T-helper 17 cell (primary cell): ENCODE measurements around the gene CPSF4. TPM values are rescaled to one million over a fixed set of nuclear protein-coding genes. Genes with fewer than 3 reads are reported as not detected.
"Not testable (repeated sequence)": the region's sequence is repeated elsewhere in the genome, so short reads cannot be mapped to it uniquely, and the experiment has no call there.

Experiments used
- ATAC-seq: fragments of 150-1000 bp; cut with Tn5 transposase; 2 replicates; pipeline ENCODE4 v1.10.0; 2021; ENCODE audit warnings: mild to moderate bottlenecking, moderate library complexity
- DNase-seq, 3 donors: peaks; one replicate each; pipeline versions ENCODE4 v3.0.0 to v3.0.0-alpha.2; 2020 to 2021
- H3K9me3 ChIP-seq: one replicate; pipeline ENCODE4 v1.7.0; 2013; ENCODE audit warnings: low read length, mild to moderate bottlenecking; ENCODE audit not compliant: control insufficient read depth, poor library complexity, severe bottlenecking
- H3K27ac Mint-ChIP-seq: one replicate; pipeline ENCODE4 v1.8.0; 2022; ENCODE audit warnings: mild to moderate bottlenecking, moderate library complexity, mixed read lengths
- H3K27me3 Mint-ChIP-seq: one replicate; pipeline ENCODE4 v1.8.0; 2022; ENCODE audit warnings: mixed read lengths
- H3K36me3 Mint-ChIP-seq: one replicate; pipeline ENCODE4 v1.8.0; 2022; ENCODE audit warnings: low read depth, mixed read lengths
- H3K4me1 Mint-ChIP-seq: one replicate; pipeline ENCODE4 v1.8.0; 2022; ENCODE audit warnings: mild to moderate bottlenecking, mixed read lengths
- H3K4me3 Mint-ChIP-seq: one replicate; pipeline ENCODE4 v1.8.0; 2022; ENCODE audit warnings: mild to moderate bottlenecking, moderate library complexity, mixed read lengths
- total RNA-seq, 4 donors: library from RNA in 2 of 4; stranded (reverse) in 2 of 4; gene quantifications; one replicate each; pipeline ENCODE4 v1.2.3 and lab custom pipeline; 2022 to 2026

The CPSF4 gene
- total RNA-seq, 2 donors from 2014 or later, result 35.0 to 42.9 TPM

- Mint-ChIP-seq H3K4me1 (peaks cover 27% of the 10 kb centered on the region), H3K27me3 (no peaks in the 10 kb centered on the region), H3K36me3 (peaks cover 11% of the 10 kb centered on the region), H3K27ac (peak overlapping the region; percentile 85), H3K4me3 (no peak overlapping the region)
- no peaks in the 10 kb centered on the region for H3K9me3 ChIP-seq
- DNase-seq, result no peak
- ATAC-seq, result no peak
Observed at GRCh38 chr7:99399597-99399996, 39.1 kb upstream of the CPSF4 start.

GRCh38 chr7:99402854-99403253 lies 35.9 kb upstream of the CPSF4 start:
- Mint-ChIP-seq H3K27me3 (no peaks in the 10 kb centered on the region), H3K36me3 (peaks cover 9% of the 10 kb centered on the region), H3K27ac (peak overlapping the region; percentile 65), H3K4me1 (peaks cover 33% of the 10 kb centered on the region), H3K4me3 (no peak overlapping the region)
- no peak for DNase-seq
- no peaks in the 10 kb centered on the region for H3K9me3 ChIP-seq
- no peak for ATAC-seq

- Mint-ChIP-seq H3K27me3 (no peaks in the 10 kb centered on the region), H3K4me3 (no peak overlapping the region), H3K4me1 (peaks cover 32% of the 10 kb centered on the region), H3K27ac (peak overlapping the region; percentile 65), H3K36me3 (peaks cover 8% of the 10 kb centered on the region)
- H3K9me3 ChIP-seq, result no peaks in the 10 kb centered on the region
- ATAC-seq (no peak), DNase-seq (no peak)
Observed at GRCh38 chr7:99403764-99404163, 35.0 kb upstream of the CPSF4 start.

GRCh38 chr7:99404235-99404976 lies 34.3 kb upstream of the CPSF4 start:
- no peaks in the 10 kb centered on the region for H3K9me3 ChIP-seq
- no peak overlapping the region for H3K4me3 Mint-ChIP-seq
- no peak for DNase-seq
- H3K27ac Mint-ChIP-seq, result peak overlapping the region; percentile 65
- H3K4me1 Mint-ChIP-seq, result peaks cover 34% of the 10 kb centered on the region
- H3K27me3 Mint-ChIP-seq, result no peaks in the 10 kb centered on the region
- peaks cover 11% of the 10 kb centered on the region for H3K36me3 Mint-ChIP-seq
- no peak for ATAC-seq

- peaks cover 11% of the 10 kb centered on the region for H3K36me3 Mint-ChIP-seq
- DNase-seq (no peak), ATAC-seq (no peak)
- H3K9me3 ChIP-seq, result no peaks in the 10 kb centered on the region
- no peak overlapping the region for H3K4me3 Mint-ChIP-seq
- no peak overlapping the region for H3K27ac Mint-ChIP-seq
- H3K4me1 Mint-ChIP-seq, result peaks cover 39% of the 10 kb centered on the region
- H3K27me3 Mint-ChIP-seq, result no peaks in the 10 kb centered on the region
Observed at GRCh38 chr7:99404977-99405320, 33.8 kb upstream of the CPSF4 start.

GRCh38 chr7:99406557-99406956 lies 32.2 kb upstream of the CPSF4 start:
- no peaks in the 10 kb centered on the region for H3K9me3 ChIP-seq
- ATAC-seq, result no peak
- peak overlapping the region; percentile 99 for H3K27ac Mint-ChIP-seq
- H3K27me3 Mint-ChIP-seq, result no peaks in the 10 kb centered on the region
- DNase-seq, result no peak
- peak overlapping the region; percentile 100 for H3K4me3 Mint-ChIP-seq
- peaks cover 14% of the 10 kb centered on the region for H3K36me3 Mint-ChIP-seq
- H3K4me1 Mint-ChIP-seq, result peaks cover 44% of the 10 kb centered on the region

GRCh38 chr7:99407872-99408378 lies 30.8 kb upstream of the CPSF4 start:
- H3K4me3 Mint-ChIP-seq, result peak overlapping the region; percentile 100
- no peak for DNase-seq
- no peak for ATAC-seq
- peaks cover 42% of the 10 kb centered on the region for H3K4me1 Mint-ChIP-seq
- no peaks in the 10 kb centered on the region for H3K9me3 ChIP-seq
- peaks cover 12% of the 10 kb centered on the region for H3K36me3 Mint-ChIP-seq
- peak overlapping the region; percentile 99 for H3K27ac Mint-ChIP-seq
- H3K27me3 Mint-ChIP-seq, result no peaks in the 10 kb centered on the region

GRCh38 chr7:99408379-99409191 lies 30.2 kb upstream of the CPSF4 start, which contains the start of the genes BUD31 and PDAP1:
TSS of gene BUD31 (plus strand) at chr7:99408969. CDS start at chr7:99411093, 2,124 bp downstream.
TSS of gene PDAP1 (minus strand) at chr7:99408597. CDS start at chr7:99408548, 49 bp downstream.
- H3K27me3 Mint-ChIP-seq, result no peaks in the 10 kb centered on the region
- H3K9me3 ChIP-seq, result no peaks in the 10 kb centered on the region
- H3K4me3 Mint-ChIP-seq, result peak within 1 kb of the TSS; percentile 100
- ATAC-seq (peak; percentile 87), DNase-seq (peak; percentile 77 to 94 (median 90))
- peaks cover 9% of the 10 kb centered on the region for H3K36me3 Mint-ChIP-seq
- H3K27ac Mint-ChIP-seq, result peak within 1 kb of the TSS; percentile 99
- peaks cover 42% of the 10 kb centered on the region for H3K4me1 Mint-ChIP-seq

- ATAC-seq (peak; percentile 15), DNase-seq (no peak)
- H3K9me3 ChIP-seq, result no peaks in the 10 kb centered on the region
- peak overlapping the region; percentile 99 for H3K27ac Mint-ChIP-seq
- peak overlapping the region; percentile 100 for H3K4me3 Mint-ChIP-seq
- H3K36me3 Mint-ChIP-seq, result peaks cover 6% of the 10 kb centered on the region
- no peaks in the 10 kb centered on the region for H3K27me3 Mint-ChIP-seq
- H3K4me1 Mint-ChIP-seq, result peaks cover 39% of the 10 kb centered on the region
Observed at GRCh38 chr7:99409192-99409572, 29.6 kb upstream of the CPSF4 start.

- H3K27ac Mint-ChIP-seq, result peak overlapping the region; percentile 99
- H3K27me3 Mint-ChIP-seq, result no peaks in the 10 kb centered on the region
- H3K9me3 ChIP-seq, result no peaks in the 10 kb centered on the region
- H3K4me1 Mint-ChIP-seq, result peaks cover 39% of the 10 kb centered on the region
- ATAC-seq, result no peak
- peak overlapping the region; percentile 100 for H3K4me3 Mint-ChIP-seq
- peaks cover 5% of the 10 kb centered on the region for H3K36me3 Mint-ChIP-seq
- no peak for DNase-seq
Observed at GRCh38 chr7:99409806-99410205, 28.9 kb upstream of the CPSF4 start.

- no peaks in the 10 kb centered on the region for H3K9me3 ChIP-seq
- DNase-seq (no peak), ATAC-seq (no peak)
- H3K4me1 Mint-ChIP-seq, result peaks cover 44% of the 10 kb centered on the region
- H3K27me3 Mint-ChIP-seq, result no peaks in the 10 kb centered on the region
- H3K36me3 Mint-ChIP-seq, result peaks cover 9% of the 10 kb centered on the region
- peak overlapping the region; percentile 100 for H3K4me3 Mint-ChIP-seq
- peak overlapping the region; percentile 99 for H3K27ac Mint-ChIP-seq
Observed at GRCh38 chr7:99410635-99411034, 28.1 kb upstream of the CPSF4 start.

GRCh38 chr7:99415513-99416127 lies 23.1 kb upstream of the CPSF4 start:
- not testable (repeated sequence) for H3K36me3 Mint-ChIP-seq, DNase-seq, H3K4me3 Mint-ChIP-seq, H3K27me3 Mint-ChIP-seq, ATAC-seq, H3K9me3 ChIP-seq
- H3K4me1 Mint-ChIP-seq, result peaks cover 15% of the 10 kb centered on the region
- H3K27ac Mint-ChIP-seq, result peak overlapping the region; percentile 41

GRCh38 chr7:99418260-99418659 lies 20.5 kb upstream of the CPSF4 start:
- peaks cover 9% of the 10 kb centered on the region for H3K36me3 Mint-ChIP-seq
- H3K27ac Mint-ChIP-seq, result peak overlapping the region; percentile 14
- DNase-seq (no peak), ATAC-seq (no peak)
- H3K27me3 Mint-ChIP-seq, result no peaks in the 10 kb centered on the region
- H3K9me3 ChIP-seq, result no peaks in the 10 kb centered on the region
- H3K4me1 Mint-ChIP-seq, result peaks cover 8% of the 10 kb centered on the region
- no peak overlapping the region for H3K4me3 Mint-ChIP-seq
